GM12874 (cell line): ENCODE measurements around the gene ZFR2.

Experiments
- CTCF ChIP-seq: IDR thresholded peaks from 2 replicates; pipeline ENCODE4 v1.5.1; 2011; ENCODE audit warnings: low read depth, mild to moderate bottlenecking, control low read depth, low read length, moderate library complexity; ENCODE audit not compliant: insufficient read depth

ZFR2 gene

DNA sequence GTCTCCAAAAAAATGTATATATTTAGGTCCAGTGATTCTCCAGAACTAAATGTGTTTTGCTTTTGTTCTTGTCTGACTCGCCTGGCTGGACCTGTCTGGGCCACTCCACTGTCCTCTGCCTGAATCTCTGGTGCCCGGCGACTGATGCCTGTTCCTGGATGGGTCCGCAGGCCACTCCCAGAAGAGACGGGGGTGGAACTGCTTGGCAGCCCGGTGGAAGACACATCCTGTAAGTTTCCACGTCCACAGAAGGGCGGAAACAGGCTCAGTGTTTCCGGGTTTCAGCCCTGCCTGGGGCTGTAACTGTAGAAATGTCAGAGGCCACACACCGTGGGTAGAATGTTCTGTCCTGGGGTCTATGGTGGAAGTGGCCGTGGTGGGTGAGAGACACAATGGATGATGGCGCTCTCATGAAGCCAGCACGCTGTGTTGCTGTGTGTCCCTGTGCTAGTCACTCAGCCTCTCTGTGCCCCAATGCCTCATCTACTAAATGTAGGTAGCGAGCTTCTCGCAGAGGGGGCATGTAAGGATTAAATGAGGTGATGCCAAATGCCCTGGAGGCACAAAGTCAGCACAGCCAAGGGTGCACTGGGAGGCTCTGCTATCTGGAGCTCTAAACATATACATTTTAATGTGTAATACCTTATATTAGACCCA is 33.6 kb upstream of the ZFR2 start:
- no peak for TF ChIP-seq CTCF

DNA sequence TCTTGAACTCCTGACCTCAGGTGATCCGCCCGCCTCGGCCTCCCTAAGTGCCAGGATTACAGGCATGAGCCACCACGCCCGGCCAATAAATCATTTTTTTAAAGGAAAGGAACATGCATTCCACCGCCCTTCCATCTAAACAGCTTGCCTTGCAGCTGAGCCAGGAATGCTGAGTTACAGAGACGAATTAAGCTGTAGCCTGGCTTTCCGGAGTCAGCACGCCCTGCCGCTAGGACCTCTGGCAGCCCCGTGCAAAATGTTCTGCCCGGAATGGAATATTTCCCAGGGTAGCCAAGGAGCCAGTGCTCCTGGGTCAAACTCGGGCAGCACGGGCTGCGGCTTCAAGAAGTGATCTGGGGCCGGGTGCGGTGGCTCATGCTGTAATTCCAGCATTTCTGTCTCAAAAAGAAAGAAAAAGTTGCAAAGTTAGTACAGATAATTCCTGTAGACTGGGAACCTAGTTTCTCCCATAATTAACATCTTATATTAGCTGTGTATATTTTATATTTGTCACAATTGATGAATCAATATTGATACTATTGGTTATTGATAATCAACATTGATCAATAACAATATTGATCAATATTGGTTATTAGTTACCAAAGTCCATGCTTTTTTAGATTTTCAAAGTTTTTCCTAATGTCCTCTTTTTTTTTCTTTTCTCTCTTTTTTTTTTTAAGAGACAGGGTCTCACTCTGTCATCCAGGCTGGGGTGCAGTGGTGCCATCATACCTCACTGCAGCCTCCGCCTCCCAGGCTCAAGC is 30.9 kb upstream of the ZFR2 start:
- no peak for TF ChIP-seq CTCF

DNA sequence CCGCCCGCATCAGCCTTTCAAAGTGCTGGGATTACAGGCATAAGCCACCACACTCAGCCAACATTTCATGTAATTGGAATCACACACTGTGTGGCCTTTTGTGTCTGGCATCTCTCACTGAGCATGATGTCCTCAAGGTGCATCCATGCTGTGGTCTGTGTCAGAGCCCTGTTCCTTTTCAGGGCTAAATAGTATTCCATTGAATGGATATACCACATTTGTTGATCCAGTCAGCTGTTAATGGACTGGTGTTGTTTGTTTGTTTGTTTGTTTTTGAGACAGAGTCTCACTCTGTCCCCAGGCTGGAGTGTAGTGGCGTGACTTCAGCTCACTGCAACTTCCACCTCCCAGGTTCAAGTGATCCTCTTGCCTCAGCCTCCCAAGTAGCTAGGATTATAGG is 29.6 kb upstream of the ZFR2 start:
- no peak for TF ChIP-seq CTCF

DNA sequence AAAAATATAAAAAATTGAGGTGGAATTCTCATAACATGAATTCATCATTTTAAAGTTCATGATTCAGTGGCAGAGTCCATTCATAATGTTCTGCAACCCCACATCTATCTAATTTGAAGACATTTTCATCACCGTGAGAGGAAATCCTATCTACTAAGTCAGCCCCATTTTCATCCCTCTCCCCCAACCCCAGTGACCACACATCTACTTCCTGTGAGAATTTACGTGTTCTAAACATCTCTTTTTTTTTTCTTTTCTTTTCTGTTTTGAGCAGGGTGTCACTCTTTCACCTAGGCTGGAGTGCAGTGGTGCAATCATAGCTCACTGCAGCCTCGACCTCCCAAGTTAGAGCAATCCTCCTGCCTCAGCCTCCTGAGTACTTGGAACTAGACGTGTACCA is 29.1 kb upstream of the ZFR2 start:
- TF ChIP-seq CTCF: no peak

DNA sequence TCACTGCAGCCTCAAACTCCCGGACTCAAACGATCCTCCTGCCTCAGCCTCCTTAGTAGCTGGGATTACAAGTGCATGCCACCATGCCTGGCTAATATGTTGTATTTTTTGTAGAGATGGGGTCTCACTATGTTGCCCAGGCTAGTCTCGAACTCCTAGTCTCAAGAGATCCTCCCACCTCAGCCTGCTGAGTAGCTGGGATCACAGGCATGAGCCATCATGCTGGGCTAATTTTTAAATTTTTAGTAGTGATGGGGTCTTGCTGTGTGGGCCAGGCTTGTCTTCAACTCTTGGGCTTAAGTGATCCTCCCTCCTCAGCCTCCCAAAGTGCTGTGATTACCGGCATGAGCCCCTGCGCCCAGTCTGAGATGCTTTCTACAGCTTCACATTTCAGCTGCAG is 26.9 kb upstream of the ZFR2 start:
- TF ChIP-seq CTCF: no peak

DNA sequence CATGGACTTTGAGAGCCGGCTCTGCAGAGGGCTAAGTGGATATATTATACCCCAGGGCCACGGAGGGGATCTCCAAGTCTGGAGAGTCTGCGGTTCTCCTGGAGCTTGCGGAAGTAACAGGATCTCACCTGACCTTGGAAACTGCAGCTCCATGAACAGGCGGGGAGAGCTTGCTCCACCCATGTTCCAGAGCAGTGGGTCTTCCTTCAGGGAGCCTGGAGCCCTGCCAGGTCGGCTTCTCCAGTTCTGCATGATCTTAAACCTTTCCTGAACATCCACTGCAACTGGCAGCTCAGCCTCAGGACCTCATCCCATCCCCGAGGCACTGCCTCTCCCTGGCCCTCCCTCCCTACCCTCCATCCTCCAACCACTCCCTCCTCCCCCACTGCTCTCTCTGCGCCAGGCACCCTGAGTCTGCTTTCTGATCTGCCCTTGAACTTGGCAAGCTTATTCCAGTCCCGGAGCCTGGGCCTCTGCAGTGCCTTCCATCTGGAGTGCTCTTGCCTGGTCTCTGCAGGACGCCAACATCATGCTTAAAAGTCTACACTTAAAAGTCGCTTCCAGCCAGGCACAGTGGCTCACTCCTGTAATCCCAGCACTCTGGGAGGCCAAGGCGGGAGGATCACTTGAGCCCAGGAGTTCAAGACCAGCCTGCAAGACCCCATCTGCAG is 24.8 kb upstream of the ZFR2 start:
- no peak for TF ChIP-seq CTCF

DNA sequence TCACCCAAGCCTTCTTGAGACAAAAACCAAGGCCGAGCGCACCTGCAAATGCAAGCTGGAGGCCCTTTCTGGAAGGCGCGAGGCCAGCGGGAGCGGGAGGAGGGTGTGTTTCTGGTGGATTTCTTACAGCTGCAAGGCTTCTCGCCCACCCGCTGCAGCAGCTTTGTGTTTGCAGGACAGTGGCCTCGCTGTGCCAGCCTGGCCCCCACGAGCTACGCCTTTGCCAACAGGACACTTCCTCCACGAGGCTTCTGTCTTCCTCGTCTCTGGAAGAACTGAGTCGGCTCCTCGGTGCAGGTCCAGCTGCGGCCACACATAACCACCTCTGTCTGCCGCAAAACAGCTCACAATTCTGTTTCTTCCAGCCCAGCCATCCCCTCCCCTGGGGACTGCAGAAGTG is 21.8 kb upstream of the ZFR2 start:
- no peak for TF ChIP-seq CTCF
